ENCODE measurements around the gene PNMA6F. TPM values are rescaled to one million over a fixed set of nuclear protein-coding genes. Genes with fewer than 3 reads are reported as not detected.

Gene PNMA6F
- total and polyA plus RNA-seq, 11 donors: not detected

DNA sequence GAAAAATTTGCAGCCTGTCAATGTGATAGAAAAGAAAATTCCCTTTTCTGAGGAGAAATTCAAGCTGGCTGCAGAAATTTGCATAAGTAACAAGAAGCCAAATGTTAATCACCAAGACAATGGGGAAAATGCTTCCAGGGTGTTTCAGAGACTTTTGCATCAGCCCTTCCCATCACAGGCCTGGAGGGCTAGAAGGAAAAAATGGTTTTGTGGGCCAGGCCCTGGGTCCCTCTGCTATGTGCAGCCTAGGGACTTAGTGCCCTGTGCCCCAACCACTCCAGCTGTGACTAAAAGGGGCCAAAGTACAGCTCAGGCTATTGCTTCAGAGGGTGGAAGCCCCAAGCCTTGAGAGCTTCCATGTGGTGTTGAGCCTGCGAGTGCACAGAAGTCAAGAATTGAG is 36.3 kb upstream of the PNMA6F start:
- ATAC-seq (no peak), DNase-seq (no peak)
- no peaks in the 10 kb centered on the region for H3K4me1 ChIP-seq
- peaks cover 0 to 3% (median 0%) of the 10 kb centered on the region in 9 donors for H3K27me3 ChIP-seq
- no peak overlapping the region for H3K4me3 ChIP-seq
- no peak overlapping the region for H3K27ac ChIP-seq
- no peak for TF ChIP-seq CTCF (IDR thresholded peaks at IDR 0.05)
- TF ChIP-seq POLR2A (IDR thresholded peaks at IDR 0.05): no peak
- H3K9me3 ChIP-seq: peaks cover 0 to 12% (median 0%) of the 10 kb centered on the region in 12 donors
- intact Hi-C loops (cut with DNase I): no loop called here
- WGBS, 4 donors: 69 to 97% (median 94%) methylated on average over 1 of the region's 1 CpG
- no peaks in the 10 kb centered on the region for H3K36me3 ChIP-seq

DNA sequence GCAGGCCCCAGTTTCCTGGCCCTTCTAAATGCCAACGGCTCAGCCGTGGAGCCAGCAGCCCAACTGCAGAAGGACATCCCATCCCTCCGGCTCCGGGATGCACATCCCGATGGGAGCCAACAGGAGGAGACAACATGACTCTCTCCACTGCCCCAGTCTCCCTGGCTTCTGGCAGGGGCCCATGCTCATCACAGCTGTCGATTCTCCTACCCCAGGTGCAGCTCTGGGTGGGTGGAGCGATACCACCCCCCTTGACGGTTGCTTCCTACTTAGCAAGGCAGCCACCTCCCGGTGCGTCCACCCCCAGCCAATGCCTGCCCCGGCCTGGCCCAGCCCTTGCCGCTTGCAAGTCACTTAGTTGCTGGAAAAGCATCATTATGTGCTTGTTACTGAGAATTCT is 31.8 kb upstream of the PNMA6F start:
- TF ChIP-seq POLR2A (IDR thresholded peaks at IDR 0.05) (no peak), CTCF (IDR thresholded peaks at IDR 0.05) (no peak)
- no peak for DNase-seq
- WGBS, 4 donors: 64 to 83% (median 66%) methylated on average over 5 to 12 of the region's 12 CpGs
- intact Hi-C loops (cut with DNase I): no loop called here
- Histone ChIP-seq H3K4me3 (no peak overlapping the region), H3K9me3 (peaks cover 0 to 9% (median 0%) of the 10 kb centered on the region in 12 donors), H3K4me1 (no peaks in the 10 kb centered on the region), H3K27me3 (peaks cover 0 to 3% (median 0%) of the 10 kb centered on the region in 9 donors), H3K27ac (no peak overlapping the region), H3K36me3 (peaks cover 0 to 13% (median 1%) of the 10 kb centered on the region in 9 donors)
- ATAC-seq: no peak

DNA sequence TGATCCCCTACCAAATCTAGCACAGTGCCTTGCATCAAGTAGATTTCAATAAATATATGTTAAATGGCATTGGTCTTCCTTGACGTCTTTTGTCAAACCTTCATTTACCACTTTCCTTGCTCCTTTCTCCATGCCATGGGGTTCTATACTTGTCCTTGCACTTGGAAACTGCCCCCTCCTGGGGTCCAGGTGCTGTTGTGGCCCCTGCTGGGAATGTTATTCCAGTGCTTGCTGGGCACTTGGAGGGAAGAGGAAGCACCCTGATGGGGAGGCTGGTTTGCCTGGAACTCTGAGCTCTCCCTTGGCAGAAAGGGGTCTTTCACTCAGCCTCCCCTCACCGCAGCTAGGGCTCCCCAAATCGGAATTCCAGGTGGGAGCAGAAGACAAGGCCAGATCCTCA is 31.3 kb upstream of the PNMA6F start:
- peaks cover 0 to 4% (median 0%) of the 10 kb centered on the region in 12 donors for H3K9me3 ChIP-seq
- peaks cover 0 to 3% (median 0%) of the 10 kb centered on the region in 9 donors for H3K27me3 ChIP-seq
- TF ChIP-seq CTCF (IDR thresholded peaks at IDR 0.05) (no peak), POLR2A (IDR thresholded peaks at IDR 0.05) (no peak)
- 61 to 84% (median 74%) methylated on average over 3 of the region's 3 CpGs for WGBS, 4 donors
- no peak for DNase-seq
- H3K4me1 ChIP-seq: no peaks in the 10 kb centered on the region
- H3K36me3 ChIP-seq: peaks cover 0 to 18% (median 4%) of the 10 kb centered on the region in 9 donors
- H3K27ac ChIP-seq: no peak overlapping the region
- no peak overlapping the region for H3K4me3 ChIP-seq
- intact Hi-C loops (cut with DNase I): no loop called here
- ATAC-seq: no peak

DNA sequence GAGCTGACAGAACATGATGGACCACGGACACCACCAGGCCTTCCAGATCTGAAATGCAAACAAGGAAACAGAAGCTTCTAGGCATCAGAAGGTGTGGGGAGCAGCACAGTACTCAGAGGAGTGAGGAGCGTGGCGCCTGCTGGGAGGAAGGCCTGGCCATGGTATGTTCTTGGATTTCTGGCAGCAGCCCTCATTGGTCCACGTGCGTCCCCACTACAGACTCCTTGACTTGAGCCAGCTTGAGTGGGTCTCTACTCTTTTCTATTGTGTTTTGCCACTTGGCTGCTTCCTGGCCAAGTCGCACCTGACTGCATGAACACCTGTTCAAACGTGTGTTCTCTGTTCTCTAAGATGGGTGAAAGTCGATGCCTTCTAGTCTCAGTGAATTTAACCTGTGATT is 30.4 kb upstream of the PNMA6F start:
- Histone ChIP-seq H3K36me3 (peaks cover 0 to 24% (median 13%) of the 10 kb centered on the region in 9 donors), H3K4me1 (no peaks in the 10 kb centered on the region), H3K27ac (no peak overlapping the region), H3K4me3 (no peak overlapping the region), H3K9me3 (peaks cover 0 to 10% (median 0%) of the 10 kb centered on the region in 12 donors), H3K27me3 (peaks cover 0 to 3% (median 0%) of the 10 kb centered on the region in 9 donors)
- DNase-seq (no peak), ATAC-seq (no peak)
- WGBS, 4 donors: 82 to 93% (median 87%) methylated on average over 8 of the region's 8 CpGs
- intact Hi-C loops (cut with DNase I): no loop called here
- TF ChIP-seq CTCF (IDR thresholded peaks at IDR 0.05) (no peak), POLR2A (IDR thresholded peaks at IDR 0.05) (no peak)

All from heart left ventricle (tissue), 16 donors.